A549 (cell line): Measurements from ENCODE around the gene UGT2B28. TPM values are rescaled to one million over a fixed set of nuclear protein-coding genes. Genes with fewer than 3 reads are reported as not detected.
"Not testable (repeated sequence)": the region's sequence is repeated elsewhere in the genome, so short reads cannot be mapped to it uniquely, and the experiment has no call there.

Experiments used
- ATAC-seq, 2 experiments: fragments of 200-7000 bp in 1 of 2; fragments of >200 bp in 1 of 2; cut with Nextera tagmentation in 1 of 2; cut with Tn5 transposase in 1 of 2; 3 replicates each; pipeline versions ENCODE4 v1.8.0 to v1.9.1; 2018 to 2020; ENCODE audit warnings: mild to moderate bottlenecking in 1 of 2, moderate library complexity in 1 of 2
- CTCF ChIA-PET: fragments of 300-600 bp; sonication (Branson Sonifier 250); formaldehyde crosslinking; extraction: SDS; loops from one replicate; lab custom pipeline; 2021; ENCODE audit warnings: antibody characterized with exemption, inconsistent platforms; lab: Yijun Ruan, JAX
- POLR2A ChIA-PET: fragments of 350-600 bp; formaldehyde crosslinking; extraction: SDS; loops from one replicate; lab custom pipeline; 2021; ENCODE audit warnings: antibody characterized with exemption, inconsistent platforms; lab: Yijun Ruan, JAX
- DNase-seq, 2 experiments: peaks; one replicate each; pipeline versions ENCODE4 v3.0.0 to v3.0.0-alpha.2; 2011 to 2016; ENCODE audit warnings: low read depth in 1 of 2, low spot score in 1 of 2
- FAIRE-seq: peaks from 2 replicates; lab custom pipeline; 2011; peaks lifted over from hg19 to GRCh38; lab: Jason Lieb, UNC
- H3K27ac ChIP-seq, 2 experiments: fragments of >200 bp; sonication (Bioruptor Twin); formaldehyde crosslinking; 3 replicates each; pipeline ENCODE4 v1.5.1; 2016 to 2017
- H3K4me1 ChIP-seq: fragments of >200 bp; sonication (Bioruptor Twin); formaldehyde crosslinking; 3 replicates; pipeline ENCODE4 v1.6.1; 2016
- H3K4me2 ChIP-seq: fragments of >200 bp; sonication (Bioruptor Twin); formaldehyde crosslinking; 3 replicates; pipeline ENCODE4 v1.6.1; 2016
- H3K4me3 ChIP-seq: fragments of >200 bp; sonication (Bioruptor Twin); formaldehyde crosslinking; 3 replicates; pipeline ENCODE4 v1.5.1; 2016
- H3K9me3 ChIP-seq: fragments of >200 bp; sonication (Bioruptor Twin); formaldehyde crosslinking; 3 replicates; pipeline ENCODE4 v1.6.1; 2016
- BCL3 ChIP-seq: fragments of >200 bp; sonication (Bioruptor Twin); formaldehyde crosslinking; IDR thresholded peaks from 3 replicates; pipeline ENCODE4 v1.6.1; 2016
- EP300 ChIP-seq, 2 experiments: fragments of >200 bp; sonication (Bioruptor Twin); formaldehyde crosslinking; IDR thresholded peaks; 2 replicates in 1 of 2; 3 replicates in 1 of 2; pipeline ENCODE4 v1.6.1; 2016 to 2017
- ESRRA ChIP-seq: fragments of 150-350 bp; IDR thresholded peaks from 2 replicates; pipeline ENCODE4 v1.6.1; 2014; ENCODE audit warnings: mild to moderate bottlenecking, low read length, borderline replicate concordance
- FOSB ChIP-seq: fragments of 250-450 bp; sonication (Bioruptor Pico); IDR thresholded peaks from 2 replicates; pipeline ENCODE4 v1.5.0; 2020; ENCODE audit warnings: mild to moderate bottlenecking, moderate library complexity
- HES2 ChIP-seq: fragments of >200 bp; sonication (Bioruptor Twin); formaldehyde crosslinking; IDR thresholded peaks from 2 replicates; pipeline ENCODE4 v1.6.1; 2016
- HEYL ChIP-seq: fragments of 250-450 bp; sonication (Bioruptor Pico); IDR thresholded peaks from 2 replicates; pipeline ENCODE4 v1.8.0; 2021; ENCODE audit warnings: mild to moderate bottlenecking, moderate library complexity
- HOXA7 ChIP-seq: fragments of 250-450 bp; sonication (Bioruptor Pico); IDR thresholded peaks from 2 replicates; pipeline ENCODE4 v1.5.0; 2020; ENCODE audit warnings: mild to moderate bottlenecking, moderate library complexity
- NFE2L2 ChIP-seq: fragments of 150-350 bp; conservative IDR thresholded peaks from 2 replicates; pipeline ENCODE4 v1.6.1; 2014; ENCODE audit warnings: low read length
- NR3C1 ChIP-seq: fragments of >200 bp; sonication (Bioruptor Twin); formaldehyde crosslinking; IDR thresholded peaks from 3 replicates; pipeline ENCODE4 v1.6.1; 2017
- POLR2A ChIP-seq: IDR thresholded peaks from 2 replicates; pipeline ENCODE4 v1.6.1; 2012; ENCODE audit warnings: mild to moderate bottlenecking, low read length
- REST ChIP-seq: fragments of 200-600 bp; sonication (generic); IDR thresholded peaks from 2 replicates; pipeline ENCODE4 v1.6.1; 2016; ENCODE audit warnings: antibody characterized with exemption, mild to moderate bottlenecking, moderate library complexity
- TFCP2L1 ChIP-seq: fragments of 250-450 bp; sonication (Bioruptor Pico); IDR thresholded peaks from 2 replicates; pipeline ENCODE4 v1.5.0; 2021; ENCODE audit warnings: mild to moderate bottlenecking
- ZFP36 ChIP-seq: fragments of 450-650 bp; IDR thresholded peaks from 2 replicates; pipeline ENCODE4 v1.6.1; 2014; ENCODE audit warnings: borderline replicate concordance; ENCODE audit not compliant: partially characterized antibody
- ZNF302 ChIP-seq: fragments of 250-450 bp; sonication (Bioruptor Pico); IDR thresholded peaks from 2 replicates; pipeline ENCODE4 v1.9.0; 2021; ENCODE audit warnings: inconsistent platforms, mild to moderate bottlenecking, moderate library complexity
- WGBS: methylation state at CpG from one replicate; pipeline ENCODE4 v1.1.6; 2017; ENCODE audit errors: missing lambda C conversion rate; 5-methylcytosine and 5-hydroxymethylcytosine counted together
- polyA plus RNA-seq, 4 experiments: library from polyadenylated mRNA; depleted of rRNA in 3 of 4; stranded (reverse); fragments of >200 nt; fragmentation: RNase III in 1 of 4; extraction: RNeasy Plus Mini Kit Qiagen cat#74134 plus additional on column Dnase treatment in 1 of 4; gene quantifications; 2 replicates in 3 of 4; 3 replicates in 1 of 4; pipeline ENCODE4 v1.2.3, GENCODE V29; 2011 to 2017

Gene UGT2B28
- polyA plus RNA-seq, 2 of the 4 experiments (the other 2 are of a cell fraction) = 0.08 to 0.22 TPM

GRCh38 chr4:69239557-69240168, 40.6 kb upstream of the UGT2B28 start:
- no peaks in the 10 kb centered on the region for H3K9me3 ChIP-seq
- ChIA-PET CTCF (no interaction called here), POLR2A (no interaction called here)
- DNase-seq = no peak
- no peak overlapping the region for H3K4me3 ChIP-seq
- 0 out of 3 replicates have a peak, but pooled peaks cover 3% of the 10 kb centered on the region for H3K4me1 ChIP-seq
- TF ChIP-seq ESRRA (no peak), ZNF302 (CRISPR knock-in tag) (no peak), POLR2A (no peak), EP300 (IDR thresholded peaks at IDR 0.05) (no peak), NFE2L2 (no peak), NR3C1 (no peak), HEYL (no peak), BCL3 (no peak), REST (no peak), HES2 (no peak), HOXA7 (no peak), ZFP36 (no peak), TFCP2L1 (CRISPR knock-in tag) (no peak), FOSB (CRISPR knock-in tag) (no peak)
- no peak for ATAC-seq
- H3K27ac ChIP-seq = no peak overlapping the region
- H3K4me2 ChIP-seq = no peak overlapping the region
- 57% methylated on average over 6 of the region's 6 CpGs for WGBS
- no peak for FAIRE-seq

GRCh38 chr4:69240787-69241186, 39.5 kb upstream of the UGT2B28 start:
- CTCF ChIA-PET, H3K27ac ChIP-seq, ATAC-seq, DNase-seq, FAIRE-seq, H3K4me1 ChIP-seq, H3K9me3 ChIP-seq, H3K4me3 ChIP-seq, POLR2A ChIA-PET, H3K4me2 ChIP-seq: not testable (repeated sequence)
- WGBS = 85% methylated on average over 3 of the region's 3 CpGs

- FAIRE-seq, POLR2A ChIA-PET, ATAC-seq, H3K4me3 ChIP-seq, H3K4me1 ChIP-seq, H3K4me2 ChIP-seq, H3K27ac ChIP-seq, H3K9me3 ChIP-seq, CTCF ChIA-PET, DNase-seq: not testable (repeated sequence)
- WGBS = 87% methylated on average over 2 of the region's 2 CpGs
Observed at GRCh38 chr4:69241746-69242145, 38.5 kb upstream of the UGT2B28 start.

GRCh38 chr4:69242562-69243240, 37.6 kb upstream of the UGT2B28 start:
- FAIRE-seq, H3K27ac ChIP-seq, ATAC-seq, POLR2A ChIA-PET, H3K4me1 ChIP-seq, DNase-seq, H3K4me3 ChIP-seq, H3K4me2 ChIP-seq, CTCF ChIA-PET, H3K9me3 ChIP-seq: not testable (repeated sequence)
- 46% methylated on average over 3 of the region's 3 CpGs for WGBS

GRCh38 chr4:69250884-69251283, 29.4 kb upstream of the UGT2B28 start:
- POLR2A ChIA-PET, H3K27ac ChIP-seq, DNase-seq, H3K4me1 ChIP-seq, CTCF ChIA-PET, H3K9me3 ChIP-seq, H3K4me2 ChIP-seq, ATAC-seq, FAIRE-seq, H3K4me3 ChIP-seq: not testable (repeated sequence)
- 67% methylated on average over 2 of the region's 2 CpGs for WGBS

GRCh38 chr4:69253147-69253772, 27.0 kb upstream of the UGT2B28 start:
- H3K4me3 ChIP-seq, H3K27ac ChIP-seq, DNase-seq, FAIRE-seq, POLR2A ChIA-PET, H3K4me1 ChIP-seq, ATAC-seq, CTCF ChIA-PET, H3K9me3 ChIP-seq, H3K4me2 ChIP-seq: not testable (repeated sequence)
- 65% methylated on average over 3 of the region's 3 CpGs for WGBS

GRCh38 chr4:69268612-69269011, 11.7 kb upstream of the UGT2B28 start:
- WGBS = 88% methylated on average over 6 of the region's 7 CpGs
- H3K27ac ChIP-seq, CTCF ChIA-PET, H3K4me2 ChIP-seq, FAIRE-seq, ATAC-seq, POLR2A ChIA-PET, H3K4me1 ChIP-seq, H3K9me3 ChIP-seq, H3K4me3 ChIP-seq: not testable (repeated sequence)
- peak in 1 of 2 experiments; percentile 2 for DNase-seq
